ENCODE measurements around the gene KRT80. TPM values are rescaled to one million over a fixed set of nuclear protein-coding genes. Genes with fewer than 3 reads are reported as not detected.

Gene KRT80
- total RNA-seq, 1 donor = under 0.01 TPM

DNA sequence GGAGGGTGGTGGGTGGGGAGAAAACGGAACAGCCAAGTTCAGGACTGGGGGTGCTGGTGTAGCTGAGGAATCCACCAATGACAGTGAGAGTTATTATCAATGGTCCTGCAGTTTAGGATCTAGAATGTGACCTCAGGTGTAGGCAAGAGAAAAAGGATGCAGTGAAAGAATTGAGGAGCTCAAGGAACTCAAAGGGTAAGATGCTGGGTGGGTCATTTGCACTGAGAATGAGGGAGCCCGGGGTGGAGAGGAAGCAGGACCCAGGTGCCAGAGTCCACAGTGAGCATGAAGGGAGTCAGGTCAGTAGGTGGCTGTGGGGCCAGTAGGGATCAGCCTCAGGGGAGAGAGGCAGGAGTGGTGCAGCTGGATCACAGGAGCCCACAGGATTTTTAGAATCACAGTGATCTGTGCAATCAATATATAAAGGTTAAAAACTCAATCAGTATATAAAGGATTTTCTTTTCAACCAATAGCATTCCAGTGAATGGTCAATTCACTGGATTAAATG lies 38.1 kb upstream of the KRT80 start:
- DNase-seq (ENCODE audit: low read depth in 2 of 3, low spot score in 2 of 3) = no peak

DNA sequence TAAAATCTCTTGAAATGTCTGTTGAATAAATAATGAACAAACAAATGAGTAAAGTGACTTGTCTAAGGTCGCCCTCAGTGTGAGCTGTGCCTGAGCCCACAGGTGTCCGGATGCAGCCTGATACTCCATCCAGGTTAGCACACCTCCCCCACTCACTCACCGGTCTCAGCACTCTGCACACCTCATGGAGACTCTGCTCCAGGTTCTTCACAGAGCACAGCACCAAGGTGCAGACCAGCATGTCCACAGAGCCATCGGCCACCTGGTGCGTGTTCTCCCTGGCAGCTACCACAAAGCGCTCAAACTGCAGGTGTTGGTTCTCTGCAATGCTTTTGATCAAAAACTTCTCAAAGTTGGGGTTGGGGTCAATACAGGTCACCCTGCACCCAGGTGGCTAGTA lies 37.1 kb upstream of the KRT80 start:
- no peak for DNase-seq (ENCODE audit: low read depth in 2 of 3, low spot score in 2 of 3)

DNA sequence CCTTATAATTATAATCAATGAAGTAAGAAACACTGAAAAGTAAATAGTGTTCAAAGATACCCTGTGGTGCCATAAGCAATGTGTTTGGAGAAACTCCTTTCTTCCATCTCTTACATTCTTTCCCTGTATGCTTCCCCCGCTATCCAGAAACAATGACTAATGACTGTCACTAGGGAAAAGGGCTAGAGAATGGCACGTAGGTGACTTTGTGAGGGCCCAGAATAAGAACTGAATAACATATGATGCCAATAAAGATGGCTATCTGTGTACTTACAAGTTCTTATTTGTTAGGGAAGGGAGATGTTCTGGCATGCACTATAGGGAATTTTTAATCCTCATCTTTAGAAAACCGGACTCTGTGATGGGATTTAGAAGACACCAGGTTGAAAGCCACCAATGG lies 36.6 kb upstream of the KRT80 start:
- DNase-seq (ENCODE audit: low read depth in 2 of 3, low spot score in 2 of 3) = no peak

DNA sequence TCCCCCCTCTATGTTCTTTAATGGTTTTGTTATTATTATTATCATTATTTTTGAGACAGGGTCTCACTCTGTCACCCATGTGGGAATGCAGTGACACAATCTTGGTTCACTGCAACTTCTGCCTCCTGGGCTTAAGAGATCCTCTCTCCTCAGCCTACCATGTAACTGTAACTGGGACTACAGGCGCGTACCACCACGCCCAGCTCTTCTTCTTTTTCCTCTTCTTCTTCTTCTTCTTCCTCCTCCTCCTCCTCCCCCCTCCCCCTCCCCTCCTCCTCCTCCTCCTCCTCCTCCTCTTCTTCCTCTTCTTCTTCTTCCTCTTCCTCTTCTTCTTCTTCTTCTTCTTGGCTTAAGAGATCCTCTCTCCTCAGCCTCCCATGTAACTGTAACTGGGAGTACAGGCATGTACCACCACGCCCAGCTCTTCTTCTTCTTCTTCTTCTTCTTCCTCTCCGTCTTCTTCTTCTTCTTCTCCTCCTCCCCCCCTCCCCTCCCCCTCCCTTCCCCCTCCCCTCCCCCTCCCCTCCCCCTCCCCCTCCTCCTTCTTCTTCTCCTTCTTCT lies 35.9 kb upstream of the KRT80 start:
- DNase-seq (ENCODE audit: low read depth in 2 of 3, low spot score in 2 of 3) = no peak

DNA sequence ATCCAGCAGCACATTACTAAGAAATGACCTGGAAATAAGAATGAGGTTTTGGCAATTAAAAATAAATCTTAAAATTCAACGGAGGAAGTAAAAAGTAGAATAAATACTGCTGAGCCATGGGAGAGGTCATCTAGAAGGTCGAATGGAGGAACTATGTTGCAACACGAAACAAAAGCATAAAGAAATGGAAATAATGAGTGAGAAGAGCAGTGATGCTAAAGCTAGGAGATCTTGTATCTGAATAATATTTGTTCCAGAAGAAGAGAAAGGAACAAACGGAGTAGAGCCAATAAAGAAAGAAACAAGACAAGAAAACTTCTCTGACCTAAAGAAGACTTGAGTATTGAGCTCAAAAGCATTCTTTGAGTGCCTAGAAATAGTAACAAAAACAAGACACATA lies 34.6 kb upstream of the KRT80 start:
- DNase-seq (ENCODE audit: low read depth in 2 of 3, low spot score in 2 of 3) = no peak

DNA sequence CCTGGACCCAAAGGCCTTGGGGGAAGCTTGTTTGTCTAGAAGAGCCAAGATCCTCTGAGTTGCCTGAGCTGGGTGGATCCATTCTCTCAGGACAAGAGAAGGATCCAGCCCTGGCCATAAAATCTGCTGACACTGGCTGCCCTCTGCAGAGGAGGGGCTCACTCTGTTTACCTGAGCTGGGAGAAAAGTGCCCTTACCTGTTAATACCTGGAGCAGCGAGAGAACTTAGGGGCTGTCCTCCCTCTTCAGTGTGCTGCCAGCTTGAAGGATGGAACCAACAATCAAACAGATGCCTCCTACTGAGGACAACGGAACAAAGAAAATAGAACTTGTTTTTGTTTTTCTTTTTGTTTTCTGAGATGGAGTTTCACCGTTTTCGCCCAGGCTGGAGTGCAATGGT lies 33.9 kb upstream of the KRT80 start:
- no peak for DNase-seq (ENCODE audit: low read depth in 2 of 3, low spot score in 2 of 3)

DNA sequence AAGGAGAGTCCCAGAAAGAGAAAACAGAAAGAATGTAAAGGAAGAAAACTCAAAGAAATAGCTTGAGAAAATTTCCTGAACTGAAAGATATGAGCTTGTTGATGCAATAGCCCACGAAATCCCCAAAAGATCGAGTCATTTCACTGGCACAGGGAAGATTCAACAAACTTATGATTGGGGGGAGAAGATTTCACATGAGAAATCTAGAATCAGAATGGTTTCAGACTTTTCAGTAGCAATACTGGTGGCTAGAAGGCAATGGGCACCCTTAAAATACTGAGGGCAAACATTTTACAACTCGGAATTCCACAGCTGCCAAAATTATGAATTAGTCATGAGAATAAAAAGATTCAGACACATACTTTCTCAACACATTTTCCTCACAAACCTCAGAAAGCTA lies 32.3 kb upstream of the KRT80 start:
- DNase-seq (ENCODE audit: low read depth in 2 of 3, low spot score in 2 of 3) = no peak

DNA sequence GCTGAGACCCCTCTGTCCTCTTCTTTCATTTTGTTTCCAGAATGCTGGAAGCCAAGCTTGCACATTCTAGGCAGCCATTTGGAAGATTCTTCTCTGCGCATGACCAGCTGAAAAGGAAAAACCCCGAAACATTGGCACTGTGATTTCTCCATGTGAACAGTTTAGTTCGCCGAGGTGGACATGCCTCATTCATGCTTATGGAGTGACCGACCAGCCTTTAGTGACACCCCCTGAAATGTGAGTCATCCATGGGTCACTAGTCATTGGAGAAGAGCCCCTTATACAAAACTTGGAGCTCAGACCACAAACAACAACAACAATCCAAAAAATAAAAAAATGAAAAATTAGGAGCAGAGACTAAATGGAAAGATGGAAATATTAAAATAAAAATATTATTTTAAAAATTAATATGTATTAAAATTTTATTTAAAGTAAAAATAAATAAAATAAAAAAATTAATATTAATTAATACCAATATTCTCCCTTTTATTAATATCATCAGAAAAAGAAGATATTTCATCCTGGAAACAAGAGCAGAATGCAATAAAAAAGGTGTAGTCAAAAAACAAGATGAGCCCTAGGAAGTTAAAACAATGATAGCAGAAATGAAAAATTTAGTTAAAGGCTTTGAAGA lies 31.7 kb upstream of the KRT80 start:
- no peak for DNase-seq (ENCODE audit: low read depth in 2 of 3, low spot score in 2 of 3)

DNA sequence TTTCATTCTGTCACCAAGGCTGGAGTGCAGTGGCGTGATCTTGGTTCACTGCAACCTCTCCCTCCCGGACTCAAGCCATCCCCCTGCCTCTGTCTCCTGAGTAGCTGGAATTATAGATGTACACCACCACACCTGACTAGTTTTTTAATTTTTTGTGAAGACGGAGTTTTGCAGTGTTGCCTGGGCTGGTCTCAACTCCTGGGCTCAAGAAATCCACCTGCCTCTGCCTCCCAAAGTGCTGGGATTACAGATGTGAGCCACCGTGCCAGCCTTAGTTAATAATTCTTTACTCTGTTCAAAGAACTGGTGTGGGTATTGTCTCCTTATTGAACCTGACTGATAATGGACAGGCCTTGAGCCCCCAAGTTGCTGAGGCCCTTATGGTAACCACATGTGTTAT lies 30.9 kb upstream of the KRT80 start:
- no peak for DNase-seq (ENCODE audit: low read depth in 2 of 3, low spot score in 2 of 3)

DNA sequence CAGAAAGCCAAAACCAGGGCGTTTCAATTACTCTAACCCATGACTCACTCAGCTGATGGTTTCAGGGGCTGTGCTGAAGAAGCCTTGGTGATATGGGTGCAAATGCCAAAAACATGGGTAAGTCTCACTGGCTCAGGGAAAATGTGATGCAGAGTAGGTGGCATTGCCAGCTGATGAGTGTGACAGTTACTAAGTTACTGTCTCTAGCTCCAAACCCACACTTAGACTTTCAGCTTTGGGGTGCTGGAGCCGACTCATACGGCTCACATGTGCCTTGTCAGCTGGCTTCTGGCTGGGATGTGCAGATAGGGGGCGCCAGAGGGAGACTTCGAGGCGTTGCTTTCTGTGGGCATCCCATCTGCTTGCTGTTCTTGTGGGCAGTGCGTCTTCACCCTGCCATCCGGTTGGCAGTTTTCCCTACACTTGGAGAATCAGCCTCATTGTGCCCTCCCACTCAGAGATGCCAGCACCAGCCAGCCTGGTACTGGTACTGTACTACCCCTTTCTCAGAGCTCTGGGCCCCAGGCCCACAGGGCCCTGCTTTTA lies 30.2 kb upstream of the KRT80 start:
- peak in 2 of 3 donors; percentile 71 to 81 for DNase-seq (ENCODE audit: low read depth in 2 of 3, low spot score in 2 of 3)

DNA sequence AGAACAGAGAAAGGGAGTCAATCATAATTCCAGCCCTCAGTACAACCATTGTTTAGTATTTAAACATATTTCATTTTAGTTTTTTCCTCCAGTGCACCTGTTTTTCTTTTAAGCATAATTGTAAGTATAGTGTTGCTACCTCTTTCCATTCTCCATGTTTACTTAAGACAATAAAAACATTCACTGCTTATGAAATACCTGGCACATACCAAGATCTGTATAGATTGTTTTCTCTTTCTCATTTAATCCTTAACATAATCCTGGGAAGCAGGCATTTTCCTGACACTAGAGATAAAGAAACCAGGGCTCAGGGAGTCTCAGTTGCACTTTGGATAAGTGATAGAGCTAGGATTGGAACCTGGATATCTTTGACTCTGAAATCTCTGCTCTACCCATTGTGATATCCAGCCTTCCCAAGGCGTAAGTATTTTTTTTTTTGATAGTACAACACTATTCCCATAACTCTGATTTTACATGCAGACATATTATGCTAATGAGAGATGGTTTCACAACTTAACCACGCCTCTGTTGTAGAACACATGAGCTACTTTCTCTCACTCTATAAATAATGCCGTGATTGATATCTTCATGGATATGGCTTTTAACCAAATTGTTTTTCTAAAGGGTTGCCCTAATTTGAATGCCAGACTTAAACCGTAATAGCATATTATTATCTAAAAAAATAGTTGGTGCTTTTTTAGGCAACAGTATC lies 29.4 kb upstream of the KRT80 start:
- no peak for DNase-seq (ENCODE audit: low read depth in 2 of 3, low spot score in 2 of 3)

DNA sequence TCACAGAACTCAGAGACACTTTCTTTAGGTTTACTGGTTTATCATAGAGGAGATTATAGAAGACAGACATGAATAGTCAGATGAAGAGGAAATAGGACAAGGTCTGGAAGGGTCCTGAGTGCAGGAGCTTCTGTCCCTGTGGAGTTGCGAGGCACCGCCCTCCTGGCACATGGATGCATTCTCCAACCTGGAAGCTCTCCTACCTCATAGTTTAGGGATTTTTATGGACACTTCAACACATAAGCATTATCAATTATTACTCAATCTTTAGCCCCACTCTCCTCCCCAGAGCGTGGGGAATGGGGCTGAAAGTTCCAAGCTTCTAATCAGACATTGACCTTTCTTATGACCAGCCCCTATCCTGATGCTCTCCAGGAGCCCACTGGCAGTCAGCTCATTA lies 28.7 kb upstream of the KRT80 start:
- no peak for DNase-seq (ENCODE audit: low read depth in 2 of 3, low spot score in 2 of 3)

DNA sequence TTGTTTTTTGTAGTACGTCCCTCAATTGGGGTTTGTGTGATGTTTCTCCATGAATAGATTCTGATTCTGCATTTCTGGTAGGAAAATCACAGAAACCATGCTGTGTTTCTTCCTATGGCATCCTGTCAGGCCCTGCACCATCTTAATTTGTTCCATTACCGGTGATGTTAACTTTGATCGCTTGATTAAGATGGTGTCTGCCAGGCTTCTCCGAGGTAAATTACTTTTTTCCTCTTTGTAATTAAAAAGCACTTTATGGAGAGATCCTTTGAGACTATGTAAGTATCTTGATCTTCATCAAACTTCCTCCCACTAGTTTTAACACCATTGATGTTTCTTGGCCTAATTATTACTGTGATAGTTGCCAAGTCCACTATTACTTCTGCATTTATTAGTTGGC lies 26.2 kb upstream of the KRT80 start:
- no peak for DNase-seq (ENCODE audit: low read depth in 2 of 3, low spot score in 2 of 3)

DNA sequence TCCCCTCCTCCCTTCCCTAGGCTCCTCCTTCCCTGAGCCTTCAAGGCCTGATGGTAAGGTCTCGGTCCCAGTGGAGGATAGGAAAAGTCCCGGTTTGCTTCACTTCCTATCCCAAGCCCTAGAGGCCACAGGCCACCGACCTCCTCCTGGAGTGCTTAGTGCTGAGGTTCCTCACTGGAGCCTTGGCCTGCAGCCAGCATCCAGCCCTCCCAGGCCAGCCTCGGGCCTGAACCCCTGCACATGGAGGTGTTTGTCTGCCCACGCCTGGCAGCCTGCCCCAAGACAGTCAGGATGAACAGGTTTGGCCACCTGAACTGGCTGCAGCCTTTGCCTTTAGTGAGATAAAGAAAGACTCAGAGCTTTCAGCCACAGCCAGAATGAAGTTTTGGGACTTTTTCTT lies 25.4 kb upstream of the KRT80 start:
- no peak for DNase-seq (ENCODE audit: low read depth in 2 of 3, low spot score in 2 of 3)

DNA sequence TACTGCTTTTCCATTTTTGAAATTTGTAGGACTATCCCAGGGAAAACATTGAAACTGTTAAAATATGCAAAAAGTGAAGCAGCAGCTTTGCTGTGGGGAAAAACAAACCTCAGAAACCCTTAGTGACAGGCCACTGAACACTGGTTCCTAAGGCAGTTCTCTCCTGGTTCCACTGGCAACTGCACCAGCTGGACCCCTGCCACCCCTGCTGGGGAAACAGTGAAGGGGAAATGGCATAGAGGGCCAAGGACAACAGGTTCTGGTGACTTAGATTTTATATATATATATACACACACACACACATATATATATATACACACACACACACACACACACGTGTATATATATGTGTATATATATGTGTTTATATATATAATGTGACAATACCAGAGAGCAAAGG lies 25.0 kb upstream of the KRT80 start:
- DNase-seq (ENCODE audit: low read depth in 2 of 3, low spot score in 2 of 3) = no peak

DNA sequence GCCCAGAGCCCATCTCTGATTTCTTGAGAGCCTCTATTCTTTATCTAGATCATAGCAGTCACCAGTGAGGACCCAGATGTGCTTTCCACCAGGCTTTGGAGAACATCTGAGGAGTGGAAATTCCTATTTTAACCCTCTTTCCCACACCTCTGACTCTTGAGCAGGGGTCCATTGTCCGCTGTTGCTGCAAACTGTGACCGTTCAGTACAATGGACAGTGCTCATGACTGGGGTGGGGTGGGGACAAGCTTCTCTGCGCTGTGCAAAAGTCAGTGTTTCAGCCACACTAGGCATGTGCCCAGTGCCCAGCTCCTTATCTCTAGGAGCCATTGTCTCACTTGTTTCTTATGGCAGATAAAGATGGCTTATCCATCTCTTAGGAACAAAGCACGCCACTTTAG lies 24.3 kb upstream of the KRT80 start:
- DNase-seq (ENCODE audit: low read depth in 2 of 3, low spot score in 2 of 3) = no peak

DNA sequence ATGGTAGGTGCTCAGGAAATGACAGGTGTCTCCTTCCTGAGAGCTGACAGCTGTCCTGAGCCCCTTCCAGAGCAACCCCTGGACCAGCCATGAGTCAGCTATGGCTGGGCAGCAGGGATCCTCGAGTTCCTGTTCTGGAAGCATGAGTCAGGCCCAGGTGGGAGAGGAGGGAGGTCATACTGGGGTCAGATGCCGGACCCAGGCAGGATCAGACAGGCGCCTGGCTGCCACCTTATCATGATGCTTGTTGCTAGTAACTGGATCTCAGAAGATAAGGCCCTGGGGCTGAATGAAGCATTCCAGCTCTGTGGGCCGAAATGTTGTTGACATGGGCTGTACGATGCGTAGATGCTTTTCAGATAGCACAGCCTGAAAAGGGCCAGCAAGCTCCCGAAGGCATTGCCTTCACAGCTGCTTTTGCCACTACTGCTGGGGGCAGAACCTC lies 23.8 kb upstream of the KRT80 start:
- peak in 1 of 3 donors; percentile 35 for DNase-seq (ENCODE audit: low read depth in 2 of 3, low spot score in 2 of 3)

DNA sequence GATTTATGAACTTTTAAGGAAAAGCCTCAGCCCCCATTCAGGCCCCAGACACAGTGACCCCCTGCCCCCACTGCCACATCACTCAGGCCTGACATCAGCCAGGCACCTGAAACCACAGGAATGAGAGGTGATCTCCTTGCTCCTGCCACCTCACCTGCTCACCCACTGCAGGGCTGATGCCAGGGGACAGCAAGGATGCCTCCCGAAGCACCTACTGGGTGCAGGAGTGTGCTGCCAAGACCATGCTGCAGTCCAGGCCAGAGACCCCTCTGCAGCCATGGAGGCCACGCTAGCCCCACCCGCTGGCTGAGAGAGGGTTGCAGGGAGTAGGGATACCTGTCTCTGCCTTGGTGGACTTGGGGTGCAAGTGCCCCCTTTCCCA lies 22.6 kb upstream of the KRT80 start:
- DNase-seq (ENCODE audit: low read depth in 2 of 3, low spot score in 2 of 3) = no peak

DNA sequence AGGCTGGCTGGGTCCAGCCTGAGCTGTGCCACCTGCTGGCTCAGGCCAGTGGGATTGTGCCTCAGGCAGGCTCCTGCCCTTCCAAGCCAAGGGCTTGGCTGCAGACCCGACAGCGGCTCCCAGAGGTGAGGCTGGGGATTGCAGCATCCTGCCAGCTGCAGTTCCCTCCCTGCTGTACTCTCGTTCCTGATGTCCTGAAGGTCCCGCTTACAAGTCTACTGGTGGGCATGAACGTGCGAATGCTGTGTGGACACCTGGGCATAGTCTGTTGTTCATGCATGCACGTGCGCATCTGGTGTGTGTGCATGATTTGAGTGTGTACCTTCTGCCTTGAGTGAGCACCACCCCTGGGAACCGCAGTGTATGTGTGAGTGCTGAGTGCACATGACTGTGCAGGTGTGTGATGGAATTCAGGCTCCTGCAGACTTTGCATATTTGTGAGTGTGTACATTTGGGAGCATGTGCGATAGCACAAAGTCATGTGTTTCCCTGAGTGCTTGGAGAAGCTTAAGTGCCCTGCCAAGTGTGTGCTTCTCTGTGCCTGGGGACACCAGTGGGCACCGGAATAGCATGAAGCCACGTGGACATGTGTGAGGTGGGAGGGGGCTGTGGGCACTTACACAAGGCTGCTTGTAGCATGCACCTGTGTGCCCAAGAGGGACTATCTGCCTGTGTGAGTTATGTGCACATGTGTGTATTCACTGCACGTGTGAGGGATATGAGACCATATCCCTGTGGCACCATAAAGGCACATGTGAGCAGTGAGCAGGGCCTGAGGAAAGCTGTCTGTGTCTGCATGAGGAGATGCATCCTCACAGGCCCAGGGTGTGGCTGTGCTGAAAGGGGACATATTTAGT lies 22.0 kb upstream of the KRT80 start:
- peak; percentile 23 to 72 (median 59) for DNase-seq (ENCODE audit: low read depth in 2 of 3, low spot score in 2 of 3)

DNA sequence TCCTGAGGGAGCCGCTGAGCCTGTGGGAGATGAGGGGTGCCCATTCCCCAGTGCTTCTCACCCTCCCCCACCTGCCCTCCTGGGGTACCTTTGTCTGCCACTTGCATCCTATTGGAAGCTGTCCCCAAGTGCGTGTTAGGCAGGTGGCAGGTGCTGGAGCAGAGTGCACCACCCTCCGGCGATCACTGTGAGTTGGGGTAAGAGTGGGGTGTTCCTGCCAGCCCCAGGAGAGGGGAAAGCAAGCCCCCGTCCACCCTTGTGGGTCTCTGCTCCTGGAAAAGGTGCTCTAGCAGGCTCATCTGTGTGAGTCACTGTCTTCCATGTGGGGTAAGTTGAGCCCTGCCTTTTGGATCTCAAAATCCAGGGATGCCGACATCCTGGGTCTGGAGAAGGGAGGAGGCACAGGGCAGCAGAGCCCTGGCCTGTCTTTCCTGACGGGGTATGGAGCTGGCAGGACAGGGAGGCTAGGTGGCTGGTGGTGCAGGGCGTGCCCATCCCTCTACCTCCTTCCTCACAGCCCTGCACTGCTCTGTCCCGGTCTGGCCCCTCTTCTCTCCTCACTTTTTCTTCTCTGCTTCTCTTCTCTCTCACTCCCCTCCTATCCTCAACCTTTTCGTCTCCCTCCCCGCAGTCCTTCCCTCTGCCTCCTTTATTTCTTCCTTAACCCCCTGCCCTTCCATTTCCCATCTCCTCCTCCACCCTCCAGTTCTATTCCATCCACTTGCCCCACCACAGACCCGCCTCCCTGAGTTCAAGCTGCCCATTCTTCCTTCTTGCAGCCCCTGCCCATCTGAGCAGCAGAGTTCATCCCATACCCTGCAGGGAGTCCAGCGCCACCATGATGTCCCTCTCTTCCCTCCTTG lies 21.1 kb upstream of the KRT80 start:
- DNase-seq (ENCODE audit: low read depth in 2 of 3, low spot score in 2 of 3) = no peak
